IMR-90 (cell line): ENCODE measurements around the gene OPRM1. TPM values are rescaled to one million over a fixed set of nuclear protein-coding genes. Genes with fewer than 3 reads are reported as not detected.

Source experiments
- ATAC-seq: fragments of 200-7000 bp; cut with Tn5 transposase; 2 replicates; pipeline ENCODE4 v1.9.1; 2020; ENCODE audit warnings: low read depth, mild to moderate bottlenecking, moderate library complexity
- BruUV-seq: library from RNA; stranded (reverse); fragments of 400-500 nt; replicated peaks from 2 replicates; lab custom pipeline; 2021; lab: Mats Ljungman, UMichigan
- CTCF ChIA-PET: fragments of 300-600 bp; formaldehyde crosslinking; extraction: SDS; loops from one replicate; lab custom pipeline; 2021; ENCODE audit warnings: antibody characterized with exemption; lab: Yijun Ruan, JAX
- POLR2A ChIA-PET: fragments of 300-600 bp; sonication (Branson Sonifier 250); formaldehyde crosslinking; loops from one replicate; lab custom pipeline; 2022; ENCODE audit warnings: antibody characterized with exemption; ENCODE audit not compliant: unreplicated experiment; lab: Charles Lee
- DNase-seq: peaks from one replicate; pipeline ENCODE4 v3.0.0; 2013
- H2AFZ ChIP-seq: replicated peaks from 2 replicates; pipeline ENCODE3; 2013; ENCODE audit warnings: low read length, mild to moderate bottlenecking; ENCODE audit not compliant: poor library complexity
- H2AK5ac ChIP-seq: 2 replicates; pipeline ENCODE4 v1.6.1; 2013; ENCODE audit warnings: low read depth, low read length, inconsistent platforms
- H2AK9ac ChIP-seq: replicated peaks from 2 replicates; pipeline ENCODE3; 2013; ENCODE audit warnings: mild to moderate bottlenecking, low read depth, low read length, moderate library complexity; ENCODE audit not compliant: poor library complexity
- H2BK120ac ChIP-seq: 2 replicates; pipeline ENCODE4 v1.6.1; 2013; ENCODE audit warnings: low read depth, low read length, inconsistent platforms
- H2BK15ac ChIP-seq: 3 replicates; pipeline ENCODE4 v1.6.1; 2013; ENCODE audit warnings: low read depth, low read length, inconsistent platforms
- H2BK20ac ChIP-seq: 2 replicates; pipeline ENCODE4 v1.6.1; 2013; ENCODE audit warnings: low read depth, mild to moderate bottlenecking, inconsistent platforms, low read length, moderate library complexity
- H2BK5ac ChIP-seq: 2 replicates; pipeline ENCODE4 v1.6.1; 2013; ENCODE audit warnings: mild to moderate bottlenecking, low read depth, low read length, inconsistent platforms; ENCODE audit not compliant: poor library complexity, severe bottlenecking
- H3K14ac ChIP-seq: replicated peaks from 2 replicates; pipeline ENCODE4 v1.6.1; 2013; ENCODE audit warnings: low read depth, low read length, inconsistent platforms
- H3K18ac ChIP-seq: 2 replicates; pipeline ENCODE4 v1.6.1; 2013; ENCODE audit warnings: low read depth, low read length, control low read depth
- H3K23ac ChIP-seq: 2 replicates; pipeline ENCODE4 v1.6.1; 2013; ENCODE audit warnings: low read depth, low read length, inconsistent platforms
- H3K27ac ChIP-seq: 2 replicates; pipeline ENCODE4 v1.5.1; 2013; ENCODE audit warnings: mild to moderate bottlenecking, control low read depth, low read length; ENCODE audit not compliant: insufficient read depth
- H3K27me3 ChIP-seq: 2 replicates; pipeline ENCODE4 v1.6.1; 2013; ENCODE audit warnings: low read length; ENCODE audit not compliant: control insufficient read depth, insufficient read depth
- H3K36me3 ChIP-seq: 2 replicates; pipeline ENCODE4 v1.6.1; 2013; ENCODE audit warnings: low read length, mixed read lengths; ENCODE audit not compliant: control insufficient read depth, insufficient read depth
- H3K4ac ChIP-seq: 2 replicates; pipeline ENCODE4 v1.6.1; 2013; ENCODE audit warnings: low read depth, low read length, inconsistent platforms
- H3K4me1 ChIP-seq: 2 replicates; pipeline ENCODE4 v1.6.1; 2013; ENCODE audit warnings: low read length, mixed read lengths; ENCODE audit not compliant: control insufficient read depth, insufficient read depth
- H3K4me2 ChIP-seq: 2 replicates; pipeline ENCODE4 v1.6.1; 2013; ENCODE audit warnings: low read depth, mild to moderate bottlenecking, control low read depth, low read length, moderate library complexity
- H3K4me3 ChIP-seq: 2 replicates; pipeline ENCODE4 v1.5.1; 2013; ENCODE audit warnings: low read depth, mild to moderate bottlenecking, control low read depth, low read length, moderate library complexity; ENCODE audit not compliant: insufficient read depth
- H3K56ac ChIP-seq: 2 replicates; pipeline ENCODE4 v1.6.1; 2013; ENCODE audit warnings: low read length, inconsistent platforms; ENCODE audit not compliant: insufficient read depth; ENCODE audit errors: extremely low read depth
- H3K79me1 ChIP-seq, 2 experiments: 2 replicates each; pipeline ENCODE4 v1.6.1; 2013; ENCODE audit warnings: low read length in 2 of 2, inconsistent platforms in 1 of 2, low read depth in 1 of 2
- H3K9ac ChIP-seq: 2 replicates; pipeline ENCODE4 v1.6.1; 2013; ENCODE audit warnings: low read depth, low read length, control low read depth
- H3K9me1 ChIP-seq: 2 replicates; pipeline ENCODE4 v1.6.1; 2013; ENCODE audit warnings: low read length, inconsistent platforms; ENCODE audit not compliant: insufficient read depth
- H3K9me3 ChIP-seq: 2 replicates; pipeline ENCODE4 v1.6.1; 2013; ENCODE audit warnings: low read length; ENCODE audit not compliant: control insufficient read depth, insufficient read depth
- H4K20me1 ChIP-seq: 2 replicates; pipeline ENCODE4 v1.6.1; 2013; ENCODE audit warnings: low read length, inconsistent platforms; ENCODE audit not compliant: insufficient read depth
- H4K5ac ChIP-seq: 2 replicates; pipeline ENCODE4 v1.6.1; 2013; ENCODE audit warnings: mild to moderate bottlenecking, low read depth, low read length, control low read depth
- H4K8ac ChIP-seq, 2 experiments: 2 replicates each; pipeline ENCODE4 v1.6.1; 2013; ENCODE audit warnings: low read depth in 2 of 2, low read length in 2 of 2, control low read depth in 1 of 2, inconsistent platforms in 1 of 2
- H4K91ac ChIP-seq: 2 replicates; pipeline ENCODE4 v1.6.1; 2013; ENCODE audit warnings: low read depth, low read length, inconsistent platforms; ENCODE audit not compliant: insufficient read depth
- BHLHE40 ChIP-seq: fragments of 150-350 bp; IDR thresholded peaks from 2 replicates; pipeline ENCODE4 v1.6.1; 2016; ENCODE audit warnings: mild to moderate bottlenecking, low read depth, low read length
- CEBPB ChIP-seq: IDR thresholded peaks from 2 replicates; pipeline ENCODE4 v1.6.1; 2012; ENCODE audit warnings: low read depth, low read length, improper control_type of control experiment
- CHD1 ChIP-seq: IDR thresholded peaks from 2 replicates; pipeline ENCODE4 v1.6.1; 2012; ENCODE audit warnings: low read depth, low read length, improper control_type of control experiment
- CTCF ChIP-seq: conservative IDR thresholded peaks from 2 replicates; pipeline ENCODE4 v1.5.1; 2012; ENCODE audit warnings: mild to moderate bottlenecking, low read depth, low read length, improper control_type of control experiment
- MAFK ChIP-seq: IDR thresholded peaks from 2 replicates; pipeline ENCODE4 v1.6.1; 2012; ENCODE audit warnings: low read depth, low read length, improper control_type of control experiment
- MAZ ChIP-seq: IDR thresholded peaks from 2 replicates; pipeline ENCODE4 v1.6.1; 2012; ENCODE audit warnings: low read depth, mild to moderate bottlenecking, low read length, improper control_type of control experiment, moderate library complexity, borderline replicate concordance
- MXI1 ChIP-seq: IDR thresholded peaks from 2 replicates; pipeline ENCODE4 v1.6.1; 2012; ENCODE audit warnings: low read depth, mild to moderate bottlenecking, low read length, moderate library complexity, borderline replicate concordance
- NFE2L2 ChIP-seq: fragments of 150-350 bp; IDR thresholded peaks from 2 replicates; pipeline ENCODE4 v1.6.1; 2016; ENCODE audit warnings: low read depth, mild to moderate bottlenecking, low read length
- POLR2A ChIP-seq: IDR thresholded peaks from 2 replicates; pipeline ENCODE4 v1.6.1; 2012; ENCODE audit warnings: mild to moderate bottlenecking, low read depth, low read length
- RAD21 ChIP-seq: IDR thresholded peaks from 2 replicates; pipeline ENCODE4 v1.6.1; 2012; ENCODE audit warnings: low read length, improper control_type of control experiment
- RCOR1 ChIP-seq: IDR thresholded peaks from 2 replicates; pipeline ENCODE4 v1.6.1; 2012; ENCODE audit warnings: mild to moderate bottlenecking, low read length, improper control_type of control experiment; ENCODE audit not compliant: insufficient replicate concordance
- RFX5 ChIP-seq: IDR thresholded peaks from 2 replicates; pipeline ENCODE4 v1.8.0; 2012; ENCODE audit warnings: low read depth, mild to moderate bottlenecking, low read length, moderate library complexity
- SMC3 ChIP-seq: fragments of 150-350 bp; IDR thresholded peaks from 2 replicates; pipeline ENCODE4 v1.6.1; 2016; ENCODE audit warnings: low read depth, mild to moderate bottlenecking, antibody characterized with exemption, low read length, moderate library complexity
- USF2 ChIP-seq: fragments of 150-350 bp; IDR thresholded peaks from 2 replicates; pipeline ENCODE4 v1.6.1; 2017; ENCODE audit warnings: mild to moderate bottlenecking, antibody characterized with exemption, low read length, low read depth
- WGBS, 2 experiments: methylation state at CpG; one replicate each; pipeline versions ENCODE4 v1.1.5 to v1.1.7; 2013; ENCODE audit warnings: missing lambda C conversion rate in 2 of 2; ENCODE audit not compliant: insufficient read length in 1 of 2; ENCODE audit errors: extremely low coverage in 2 of 2; 5-methylcytosine and 5-hydroxymethylcytosine counted together
- dilution Hi-C: fragments of 300-500 bp; cut with HindIII; formaldehyde crosslinking; loops from one replicate; pipeline ENCODE4 v1.14.3; 2018; ENCODE audit warnings: low sequenced_read_pairs; ENCODE audit not compliant: unreplicated experiment
- in situ Hi-C: fragments of 300-500 bp; cut with MboI; formaldehyde crosslinking; loops from 3 replicates; pipeline ENCODE4 v1.14.3; 2019; ENCODE audit warnings: low sequenced_read_pairs, inconsistent platforms, mixed read lengths
- intact Hi-C: fragments of 100-400 bp; cut with micrococcal nuclease; formaldehyde crosslinking; loops from 2 replicates; pipeline ENCODE4 v1.10.0; 2022
- polyA plus RNA-seq, 3 experiments: library from polyadenylated mRNA; depleted of rRNA; stranded (reverse); fragments of >200 nt; gene quantifications; 2 replicates each; pipeline ENCODE4 v1.2.3, GENCODE V29; 2012; ENCODE audit warnings: low replicate concordance in 1 of 3
- total RNA-seq: library from RNA; depleted of rRNA; stranded (reverse); fragments of >200 nt; gene quantifications from 2 replicates; pipeline ENCODE4 v1.2.3, GENCODE V29; 2012

Gene OPRM1
- total and polyA plus RNA-seq, 2 of the 4 experiments (the other 2 are of a cell fraction), result not detected

- no peaks in the 10 kb centered on the region for H3K36me3 ChIP-seq
- no peaks in the 10 kb centered on the region for H3K9me1 ChIP-seq
- POLR2A ChIA-PET, result no interaction called here
- H3K27me3 ChIP-seq, result peaks cover 5% of the 10 kb centered on the region; the same call in 1 of the 2 replicates
- no peaks in the 10 kb centered on the region for H3K9me3 ChIP-seq
- intact Hi-C loops, result no loop called here
- CTCF ChIA-PET, result interaction anchor here (0.5 to 2.2 kb wide), 4 partner anchors 14 to 54 kb away, joined by 3 to 6 read pairs (median 4); no protein-coding TSS in a partner anchor
- H3K56ac ChIP-seq, result no peak overlapping the region
- no peak overlapping the region for H3K23ac ChIP-seq
- H3K79me1 ChIP-seq, result no peaks in the 10 kb centered on the region
- no peak overlapping the region for H3K14ac ChIP-seq
- no peaks in the 10 kb centered on the region for H4K20me1 ChIP-seq
- no TSS peak for BruUV-seq
- no peak overlapping the region for H2BK20ac ChIP-seq
- H3K27ac ChIP-seq, result no peak overlapping the region
- no peak overlapping the region for H3K4me2 ChIP-seq
- no peak overlapping the region for H2AK5ac ChIP-seq
- no peak overlapping the region for H4K91ac ChIP-seq
- no peak for TF ChIP-seq MAFK
- TF ChIP-seq RAD21, result no peak
- no peak for TF ChIP-seq RFX5
- TF ChIP-seq MAZ, result no peak
- TF ChIP-seq RCOR1, result no peak
- no peak for TF ChIP-seq CTCF
- TF ChIP-seq CHD1, result no peak
- no peak for TF ChIP-seq CEBPB
- no peak for TF ChIP-seq MXI1
- no peak for TF ChIP-seq NFE2L2
- TF ChIP-seq POLR2A, result no peak
- no peak for TF ChIP-seq SMC3
- TF ChIP-seq BHLHE40, result no peak
- no peak for TF ChIP-seq USF2
- in situ Hi-C loops, result no loop called here
- no peak overlapping the region for H4K5ac ChIP-seq
- no peak overlapping the region for H3K9ac ChIP-seq
- H2BK5ac ChIP-seq, result no peak overlapping the region
- no peak overlapping the region for H4K8ac ChIP-seq
- no peak overlapping the region for H3K4ac ChIP-seq
- H3K4me1 ChIP-seq, result no peaks in the 10 kb centered on the region
- dilution Hi-C loops, result no loop called here
- no peak overlapping the region for H3K4me3 ChIP-seq
- no peak overlapping the region for H2AK9ac ChIP-seq
- H2BK15ac ChIP-seq, result no peak overlapping the region
- no peak overlapping the region for H2AFZ ChIP-seq
- H3K18ac ChIP-seq, result no peak overlapping the region
- no CpG with 5 or more reads among the region's 6 CpGs for WGBS, 2 experiments
- ATAC-seq, result no peak
- no peak for DNase-seq
- H2BK120ac ChIP-seq, result no peak overlapping the region
These were observed 183.7 kb downstream of the OPRM1 start for GRCh38 chr6:154222716-154223115.
